ENCODE measurements around the gene MRPS17.

GRCh38 chr7:55917771-55918170 is 33.9 kb upstream of the MRPS17 start:
- TF ChIP-seq POLR2AphosphoS5 (IDR thresholded peaks at IDR 0.05) (no peak), CTCF (IDR thresholded peaks at IDR 0.05; ENCODE audit: poor library complexity, severe bottlenecking) (no peak), TAF1 (IDR thresholded peaks at IDR 0.05; ENCODE audit: low read depth) (no peak), SMC3 (conservative IDR thresholded peaks at IDR 0.05; ENCODE audit: poor library complexity) (no peak), RAD21 (conservative IDR thresholded peaks at IDR 0.05) (no peak), EZH2 (IDR thresholded peaks at IDR 0.05; ENCODE audit: borderline replicate concordance, insufficient read depth, low read length, poor library complexity, severe bottlenecking) (no peak), EP300 (conservative IDR thresholded peaks at IDR 0.05; ENCODE audit: poor library complexity, severe bottlenecking) (no peak), MXI1 (conservative IDR thresholded peaks at IDR 0.05; ENCODE audit: poor library complexity, severe bottlenecking) (no peak)
